HG03521 (cell line): ENCODE measurements around the gene BTBD2.

Source experiments
- ATAC-seq: cut with Tn5 transposase; IDR thresholded peaks from one replicate; pipeline ENCODE4 v1.9.1; 2021; ENCODE audit warnings: mild to moderate bottlenecking, moderate library complexity; ENCODE audit not compliant: unreplicated experiment

Gene BTBD2

GRCh38 chr19:1944916-1945561 lies 70.5 kb downstream of the BTBD2 start:
- ATAC-seq: no peak

GRCh38 chr19:1944088-1944915 lies 71.2 kb downstream of the BTBD2 start:
- ATAC-seq: no peak

- ATAC-seq: no peak
These were observed 71.8 kb downstream of the BTBD2 start for GRCh38 chr19:1943661-1944087.

- no peak for ATAC-seq
These were observed 72.5 kb downstream of the BTBD2 start for GRCh38 chr19:1942934-1943555.

GRCh38 chr19:1942078-1942933 lies 73.2 kb downstream of the BTBD2 start:
- ATAC-seq: no peak

DNA sequence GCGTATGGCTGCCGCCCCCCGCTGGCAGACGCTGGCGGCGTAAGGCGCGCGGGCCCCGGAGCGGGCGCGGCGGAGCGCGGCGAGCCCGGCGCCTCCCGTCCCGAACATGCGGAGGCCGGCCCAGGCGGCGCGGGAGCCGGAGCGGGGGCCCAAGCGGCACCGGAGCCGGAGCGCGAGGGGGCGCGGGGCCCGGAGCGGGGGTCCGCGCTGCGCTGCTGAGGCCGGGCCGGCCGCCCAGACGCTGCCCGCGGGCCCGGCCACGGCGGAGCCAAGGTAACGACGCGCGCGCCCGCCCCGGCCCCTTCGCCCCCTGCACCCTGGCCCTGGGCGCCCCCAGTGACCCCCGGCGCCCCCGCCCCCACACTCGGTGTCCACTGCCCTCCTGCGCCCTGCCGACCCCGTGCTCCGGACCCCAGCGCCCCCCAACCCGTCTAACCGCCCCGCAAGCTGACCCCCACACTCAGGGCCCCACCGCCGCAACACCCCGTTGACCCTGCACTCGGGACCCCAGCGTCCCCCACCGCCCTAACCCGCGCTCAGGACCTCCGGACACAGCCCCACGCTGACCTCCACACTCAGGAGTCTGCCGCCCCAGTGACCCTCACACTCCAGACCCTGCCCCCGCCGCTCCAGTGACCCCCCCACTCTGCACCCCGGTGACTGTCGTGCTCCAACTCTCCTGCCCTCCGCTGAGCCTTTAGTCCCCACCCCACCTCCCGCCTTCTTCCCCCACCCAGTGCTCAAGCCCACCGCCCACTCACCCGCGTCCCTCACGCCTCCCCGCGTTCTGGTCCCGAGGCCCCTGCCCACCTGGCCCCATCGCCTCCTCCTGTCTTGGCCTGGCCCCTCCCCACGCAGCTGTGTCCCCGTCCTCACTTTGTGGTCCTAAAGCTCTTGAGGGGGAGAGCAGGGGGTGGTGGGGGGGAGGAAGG lies 74.1 kb downstream of the BTBD2 start, which contains the start of gene CSNK1G2:
Gene CSNK1G2 (plus strand): TSS at position 27 of the 932 bp plus-strand sequence. CDS start 28,601 bp downstream, outside the sequence.
- peak; percentile 61 for ATAC-seq

DNA sequence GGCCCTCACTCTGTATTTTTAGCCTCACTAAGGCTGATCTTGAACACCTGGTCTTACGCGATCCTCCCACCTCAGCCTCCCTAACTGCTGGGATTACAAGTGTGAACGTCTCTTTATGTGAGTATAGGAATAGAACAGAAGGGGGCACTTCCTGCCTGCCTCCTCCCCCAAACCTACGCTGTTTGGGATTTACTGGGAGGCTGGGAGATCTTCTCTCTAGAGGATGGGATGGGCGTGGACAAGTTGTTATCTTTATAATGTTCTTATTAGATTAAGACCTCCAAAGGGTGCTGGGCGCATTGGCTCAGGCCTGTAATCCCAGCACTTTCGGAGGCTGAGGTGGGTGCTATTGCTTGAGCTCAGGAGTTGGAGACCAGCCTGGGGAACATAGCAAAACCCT lies 77.4 kb downstream of the BTBD2 start:
- no peak for ATAC-seq

DNA sequence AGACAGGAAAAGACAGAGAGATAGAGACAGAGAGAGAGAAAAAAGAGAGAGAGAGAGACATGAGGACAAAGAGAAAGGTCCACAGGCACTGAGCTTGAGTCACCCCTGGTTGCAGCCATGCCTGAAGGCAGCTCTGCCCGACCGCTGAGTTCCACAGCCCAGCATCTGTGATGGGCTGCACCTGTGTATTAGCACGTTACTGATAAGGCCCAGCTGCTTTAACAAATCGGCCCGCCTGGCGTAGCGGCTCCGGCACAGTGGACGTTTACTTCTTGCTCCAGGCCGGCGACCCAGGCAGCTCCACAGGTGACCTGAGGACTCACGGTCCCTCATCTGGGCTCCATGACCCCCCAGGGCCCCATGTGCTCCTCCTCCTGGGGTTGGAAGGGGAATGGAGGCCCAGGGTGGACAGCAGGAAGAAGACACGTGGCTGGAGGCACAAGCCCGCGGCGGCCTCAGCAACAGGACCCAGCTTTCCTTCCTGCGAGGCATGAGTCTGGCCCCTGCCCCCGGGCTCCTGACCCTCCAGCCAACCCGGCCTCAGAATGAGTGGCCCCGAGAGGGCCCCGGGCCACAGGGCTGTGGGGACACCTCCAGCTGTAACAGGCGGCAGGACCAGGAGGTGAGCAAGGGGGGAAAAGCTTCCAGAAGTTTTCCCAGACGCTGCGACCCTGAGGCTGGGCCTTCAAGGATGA lies 78.5 kb downstream of the BTBD2 start:
- ATAC-seq: no peak

DNA sequence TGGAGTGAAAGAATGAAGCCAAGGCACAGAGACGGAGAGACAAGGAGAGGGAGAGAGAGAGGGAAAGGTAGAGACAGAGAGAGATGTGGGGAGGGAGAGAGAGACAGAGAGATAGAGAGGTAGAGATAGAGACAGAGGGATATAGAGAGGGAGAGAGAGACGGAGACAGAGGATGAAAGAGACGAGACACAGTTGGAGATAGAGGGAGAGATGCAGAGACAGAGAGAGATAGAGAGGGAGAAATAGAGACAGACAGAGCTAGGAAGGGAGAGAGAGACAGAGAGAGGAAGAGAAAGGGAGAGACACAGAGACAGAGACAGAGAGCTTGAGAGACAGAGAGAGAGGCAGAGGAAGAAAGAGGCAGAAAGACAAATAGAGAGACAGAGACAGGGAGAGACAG lies 79.1 kb downstream of the BTBD2 start:
- no peak for ATAC-seq

DNA sequence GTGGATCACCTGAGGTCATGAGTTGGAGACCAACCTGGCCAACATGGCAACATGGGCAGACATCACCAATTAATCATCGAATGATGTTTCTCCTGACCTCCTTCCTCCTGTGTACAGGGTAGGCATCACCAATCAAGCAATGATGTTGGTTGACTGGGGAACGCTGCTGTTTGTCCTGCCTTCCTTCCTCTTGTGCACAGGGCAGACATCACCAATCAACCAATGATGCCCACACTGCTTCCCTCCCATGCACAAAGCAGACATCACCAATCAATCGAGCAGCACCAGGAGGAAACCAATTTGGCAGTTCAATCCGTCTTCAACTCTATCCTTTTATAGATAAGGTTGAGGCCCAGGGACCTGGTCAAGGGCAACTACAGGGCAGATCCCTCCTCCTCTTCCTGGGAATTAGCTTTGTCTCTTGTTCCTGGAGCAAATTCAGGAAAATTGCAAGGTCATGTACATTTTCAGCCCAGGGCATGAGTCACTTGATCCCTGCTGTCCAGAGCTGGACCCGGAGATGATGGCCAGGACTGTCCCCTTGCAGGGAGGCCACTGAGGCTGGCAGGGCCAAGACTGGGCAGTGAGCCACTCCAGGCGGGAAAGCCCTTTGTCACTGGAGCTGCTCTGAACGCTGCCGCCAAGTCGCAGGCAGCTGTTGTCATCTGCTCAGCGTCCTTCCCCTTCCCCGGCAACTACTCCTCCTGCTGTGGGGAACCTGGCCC lies 79.9 kb downstream of the BTBD2 start:
- no peak for ATAC-seq
